Loucy (cell line): ENCODE data around the gene BMS1.

ENCODE experiments used
- EZH2phosphoT487 ChIP-seq: fragments of 200-600 bp; IDR thresholded peaks from 2 replicates; pipeline ENCODE4 v1.6.1; 2018; ENCODE audit warnings: antibody characterized with exemption, mild to moderate bottlenecking, moderate library complexity, borderline replicate concordance
- TF ChIP-seq, protein P1 (sequence below): fragments of 200-600 bp; sonication (generic); conservative IDR thresholded peaks from 2 replicates; pipeline ENCODE4 v1.5.1; 2014; ENCODE audit warnings: mild to moderate bottlenecking, antibody characterized with exemption, low read length

DNA sequence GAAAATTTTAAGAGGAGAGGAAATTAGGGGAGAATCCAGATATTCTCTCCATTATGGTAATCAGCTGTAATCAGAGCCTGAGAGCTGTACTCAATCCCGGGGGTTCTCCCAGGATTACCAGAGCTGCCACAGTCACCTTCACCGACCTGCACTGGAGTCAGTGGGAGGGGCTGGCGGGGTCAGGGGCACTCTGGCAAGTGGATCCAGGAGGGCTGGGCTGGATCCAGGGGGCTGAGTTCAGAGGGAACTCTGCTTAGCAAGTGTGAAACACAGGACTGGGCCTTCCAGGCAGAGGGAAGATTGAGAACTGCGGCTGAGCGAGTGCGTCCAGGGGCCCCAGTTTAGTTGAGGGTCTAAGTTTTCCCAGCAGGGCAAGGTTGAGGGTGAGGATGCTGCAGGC lies 89.2 kb downstream of the BMS1 start:
- no peak for TF ChIP-seq EZH2phosphoT487
- TF ChIP-seq, protein P1, sequence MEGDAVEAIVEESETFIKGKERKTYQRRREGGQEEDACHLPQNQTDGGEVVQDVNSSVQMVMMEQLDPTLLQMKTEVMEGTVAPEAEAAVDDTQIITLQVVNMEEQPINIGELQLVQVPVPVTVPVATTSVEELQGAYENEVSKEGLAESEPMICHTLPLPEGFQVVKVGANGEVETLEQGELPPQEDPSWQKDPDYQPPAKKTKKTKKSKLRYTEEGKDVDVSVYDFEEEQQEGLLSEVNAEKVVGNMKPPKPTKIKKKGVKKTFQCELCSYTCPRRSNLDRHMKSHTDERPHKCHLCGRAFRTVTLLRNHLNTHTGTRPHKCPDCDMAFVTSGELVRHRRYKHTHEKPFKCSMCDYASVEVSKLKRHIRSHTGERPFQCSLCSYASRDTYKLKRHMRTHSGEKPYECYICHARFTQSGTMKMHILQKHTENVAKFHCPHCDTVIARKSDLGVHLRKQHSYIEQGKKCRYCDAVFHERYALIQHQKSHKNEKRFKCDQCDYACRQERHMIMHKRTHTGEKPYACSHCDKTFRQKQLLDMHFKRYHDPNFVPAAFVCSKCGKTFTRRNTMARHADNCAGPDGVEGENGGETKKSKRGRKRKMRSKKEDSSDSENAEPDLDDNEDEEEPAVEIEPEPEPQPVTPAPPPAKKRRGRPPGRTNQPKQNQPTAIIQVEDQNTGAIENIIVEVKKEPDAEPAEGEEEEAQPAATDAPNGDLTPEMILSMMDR, result no peak
